Measurements from ENCODE around the gene OOSP4B. TPM values are rescaled to one million over a fixed set of nuclear protein-coding genes. Genes with fewer than 3 reads are reported as not detected.
"Not testable (repeated sequence)": the region's sequence is repeated elsewhere in the genome, so short reads cannot be mapped to it uniquely, and the experiment has no call there.

Gene OOSP4B
- polyA plus RNA-seq, 1 donor: not detected

DNA sequence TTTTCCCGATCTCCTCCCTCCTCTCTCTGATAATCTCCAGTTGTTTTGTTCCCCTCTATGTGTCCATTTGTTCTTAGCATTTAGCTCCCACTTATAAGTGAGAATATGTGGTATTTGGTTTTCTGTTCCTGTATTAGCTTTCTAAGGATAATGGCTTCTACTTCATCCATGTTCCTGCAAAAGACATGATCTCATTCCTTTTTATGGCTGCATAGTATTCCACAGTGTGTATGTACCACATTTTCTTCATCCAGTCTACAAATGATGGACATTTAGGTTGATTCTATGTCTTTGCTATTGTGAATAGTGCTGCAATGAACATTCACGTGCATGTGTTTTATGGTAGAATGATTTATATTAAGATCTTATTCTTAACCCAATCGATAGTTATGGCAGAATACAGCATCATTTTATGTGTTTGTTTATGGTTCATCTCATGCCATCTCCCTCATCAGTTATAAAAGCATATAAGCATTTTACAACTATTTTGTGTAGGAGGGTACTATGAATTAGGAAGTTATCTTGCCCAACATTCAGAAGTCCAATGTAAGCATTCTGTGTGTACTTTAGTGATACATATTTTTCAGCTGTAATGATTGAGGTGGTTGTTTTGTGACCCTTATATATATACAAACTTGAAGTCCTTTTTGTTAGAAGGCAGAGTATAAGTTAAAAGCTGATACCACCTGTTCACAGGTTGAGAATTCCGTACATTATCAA is 42.7 kb downstream of the OOSP4B start:
- no peak for DNase-seq (ENCODE audit: low read depth)

DNA sequence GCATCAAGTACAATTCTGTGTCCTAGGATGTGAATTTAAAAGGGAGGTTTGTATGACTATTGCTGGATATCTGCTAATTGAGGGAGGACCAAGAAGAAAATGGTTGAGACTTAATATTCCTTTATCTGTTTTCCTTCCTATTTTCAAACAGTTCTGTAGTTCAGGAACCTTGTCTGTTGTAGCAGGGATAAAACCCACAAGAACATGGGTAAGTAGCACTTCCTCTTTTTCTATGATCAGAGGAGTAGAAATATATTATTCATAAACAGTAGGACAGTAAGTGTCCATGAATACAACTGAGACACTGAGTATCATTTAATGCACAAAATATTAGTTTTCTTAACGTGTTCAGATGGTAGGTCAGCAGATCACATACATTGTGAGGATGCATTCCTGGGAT is 47.1 kb downstream of the OOSP4B start:
- DNase-seq (ENCODE audit: low read depth): no peak

DNA sequence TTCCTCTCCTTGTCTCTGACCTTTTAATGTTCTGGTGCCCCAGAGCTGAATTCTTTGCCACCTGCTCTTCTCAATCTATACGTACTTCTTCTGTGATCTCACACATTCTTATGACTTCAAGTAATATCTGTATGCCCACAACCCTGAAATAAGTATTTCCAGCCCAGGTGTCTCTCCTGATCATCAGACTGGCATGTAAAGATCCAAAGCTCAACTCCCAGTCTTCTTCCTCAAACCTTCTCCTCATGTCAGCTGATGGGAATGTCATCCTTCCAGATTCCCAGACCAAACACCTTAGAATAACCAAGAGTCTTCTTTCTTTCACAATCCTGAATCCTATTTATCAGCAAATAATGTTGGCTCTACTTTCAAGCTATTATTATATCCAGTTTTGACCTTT is 48.8 kb downstream of the OOSP4B start:
- DNase-seq (ENCODE audit: low read depth): no peak

DNA sequence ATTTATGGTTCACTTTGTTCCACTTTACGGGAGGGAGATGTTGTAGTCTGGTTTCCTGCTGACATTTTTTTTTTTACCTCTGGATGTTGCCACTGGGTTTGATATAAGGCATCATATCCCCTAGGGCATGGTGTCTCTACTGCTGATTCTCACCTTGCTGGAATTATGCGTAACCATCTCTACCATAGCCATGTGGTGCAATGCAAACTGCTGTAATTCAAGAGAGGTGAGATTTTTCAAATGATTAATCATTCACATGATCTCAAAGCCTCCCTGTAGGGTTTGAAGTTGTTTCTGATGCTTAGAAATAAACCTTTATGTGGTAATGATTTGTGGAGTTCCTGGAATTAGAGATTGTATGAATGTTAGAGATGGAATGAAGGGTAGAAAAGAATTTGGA is 52.5 kb downstream of the OOSP4B start:
- no peak for DNase-seq (ENCODE audit: low read depth)

DNA sequence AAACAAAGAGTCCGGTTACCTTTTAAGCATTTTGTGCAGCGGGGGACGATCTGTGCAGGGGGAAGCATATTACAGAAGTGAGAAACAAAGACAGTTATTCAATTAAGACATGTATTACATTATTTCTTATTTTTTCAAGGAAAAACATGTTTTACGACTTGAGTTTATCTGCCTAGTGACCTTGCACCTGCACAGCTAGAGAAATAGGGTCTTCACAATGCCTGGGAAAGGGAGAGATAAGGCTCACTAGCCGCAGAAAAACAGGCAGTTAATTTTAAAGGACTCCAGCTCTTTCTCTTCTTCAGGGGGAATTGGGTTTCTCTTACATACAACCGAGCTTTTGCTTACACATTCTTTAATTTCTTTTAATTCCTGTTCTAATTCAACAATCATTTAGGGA is 54.7 kb downstream of the OOSP4B start:
- not testable (repeated sequence) for DNase-seq (ENCODE audit: low read depth)

DNA sequence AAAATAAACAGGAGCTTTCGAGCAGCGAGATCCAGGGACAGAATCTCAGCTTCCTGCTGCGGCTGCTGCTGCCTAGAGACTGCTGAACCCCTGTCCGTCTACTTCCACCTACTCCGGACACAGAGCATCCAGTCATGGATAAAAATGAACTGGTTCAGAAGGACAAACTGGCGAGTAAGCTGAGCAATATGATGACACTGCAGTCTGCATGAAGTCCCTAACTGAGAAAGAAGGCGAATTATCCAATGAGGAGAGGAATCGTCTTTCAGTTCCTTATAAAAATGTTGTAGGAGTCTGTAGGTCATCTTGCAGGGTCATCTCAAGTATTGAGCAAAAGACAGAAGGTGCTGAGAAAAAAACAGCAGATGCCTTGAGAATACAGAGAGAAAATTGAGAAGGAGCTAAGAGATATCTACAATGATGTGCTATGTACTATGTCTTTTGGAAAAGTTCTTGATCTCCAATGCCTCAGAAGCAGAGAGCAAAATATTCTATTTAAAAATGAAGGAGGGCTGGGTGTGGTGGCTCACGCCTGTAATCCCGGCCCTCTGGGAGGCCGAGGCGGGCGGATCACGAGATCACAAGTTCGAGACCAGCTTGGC is 60.3 kb downstream of the OOSP4B start:
- DNase-seq (ENCODE audit: low read depth): no peak

DNA sequence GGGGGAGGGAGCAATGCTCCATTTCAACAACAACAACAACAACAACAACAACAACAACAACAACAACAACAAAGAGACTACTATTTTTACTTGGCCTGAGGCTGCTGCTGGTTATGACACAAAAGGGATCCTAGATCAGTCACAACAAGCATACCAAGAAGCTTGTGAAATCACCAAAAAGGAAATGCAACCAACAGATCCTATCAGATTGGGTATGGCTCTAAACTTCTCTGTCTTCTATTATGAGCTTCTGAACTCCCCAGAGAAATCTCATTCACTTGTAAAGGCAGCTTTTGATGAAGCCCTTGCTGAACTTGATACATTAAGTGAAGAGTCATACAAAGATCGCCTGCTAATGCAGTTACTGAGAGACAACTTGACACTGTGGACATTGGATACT is 61.0 kb downstream of the OOSP4B start:
- no peak for DNase-seq (ENCODE audit: low read depth)

DNA sequence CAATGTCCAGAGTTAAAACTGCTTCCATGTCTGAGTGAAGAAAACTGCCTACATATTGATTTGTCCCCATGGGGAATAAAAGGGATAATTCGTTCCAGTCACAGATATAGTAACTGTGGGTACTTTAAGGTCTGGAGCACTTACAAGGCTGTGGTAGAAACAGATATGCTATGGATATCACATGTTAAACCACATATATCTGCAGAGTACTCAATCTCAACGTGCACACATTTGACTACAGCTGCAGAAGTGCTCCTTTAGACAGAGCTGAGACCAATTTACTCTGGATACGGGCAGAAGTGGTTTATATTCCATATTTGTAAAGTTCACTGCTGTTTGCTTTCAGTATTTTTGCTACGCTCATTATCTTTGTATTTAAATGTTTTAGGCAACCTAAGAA is 61.8 kb downstream of the OOSP4B start:
- DNase-seq (ENCODE audit: low read depth): no peak

DNA sequence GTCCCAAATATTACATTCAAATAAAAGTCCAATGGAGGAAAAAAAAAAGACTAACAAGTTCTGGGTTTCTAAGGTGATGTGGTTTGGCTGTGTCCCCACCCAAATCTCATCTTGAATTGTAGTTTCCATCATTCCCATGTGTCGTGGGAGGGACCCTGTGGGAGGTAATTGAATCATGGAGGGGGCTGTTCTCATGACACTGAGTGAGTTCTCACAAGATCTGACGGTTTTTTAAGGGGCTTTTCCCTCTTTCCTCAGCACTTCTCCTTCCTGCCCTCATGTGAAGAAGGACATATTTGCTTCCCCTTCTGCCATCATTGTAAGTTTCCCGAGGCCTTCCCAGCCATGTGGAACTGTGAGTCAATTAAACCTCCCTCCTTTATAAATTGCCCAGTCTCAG is 63.6 kb downstream of the OOSP4B start:
- DNase-seq (ENCODE audit: low read depth): no peak

Other genes with a start within 250 kb of the OOSP4B start
- gene MRPL16, start 206.4 kb upstream of the OOSP4B start, polyA plus RNA-seq (ENCODE audit: insufficient read length): 31.6 TPM
- gene CBLIF, start 171.7 kb upstream of the OOSP4B start, polyA plus RNA-seq (ENCODE audit: insufficient read length): not detected
- gene TCN1, start 150.7 kb upstream of the OOSP4B start, polyA plus RNA-seq (ENCODE audit: insufficient read length): 0.23 TPM
- not detected for gene OOSP3, start 138.4 kb upstream of the OOSP4B start, polyA plus RNA-seq (ENCODE audit: insufficient read length)
- gene OOSP1, start 78.7 kb upstream of the OOSP4B start, polyA plus RNA-seq (ENCODE audit: insufficient read length): not detected
- not detected for gene OOSP4A, start 53.1 kb upstream of the OOSP4B start, polyA plus RNA-seq (ENCODE audit: insufficient read length)
- gene OOSP2, start 23.2 kb downstream of the OOSP4B start, polyA plus RNA-seq (ENCODE audit: insufficient read length): not detected
- 0.80 TPM for gene MS4A3, start 39.5 kb downstream of the OOSP4B start, polyA plus RNA-seq (ENCODE audit: insufficient read length)
- 0.37 TPM for gene MS4A2, start 71.5 kb downstream of the OOSP4B start, polyA plus RNA-seq (ENCODE audit: insufficient read length)
- gene MS4A6A, start 165.9 kb downstream of the OOSP4B start, polyA plus RNA-seq (ENCODE audit: insufficient read length): 17.6 TPM
- gene MS4A4E, start 226.0 kb downstream of the OOSP4B start, polyA plus RNA-seq (ENCODE audit: insufficient read length): 1.4 TPM